Measurements from ENCODE around the gene COL4A5. TPM values are rescaled to one million over a fixed set of nuclear protein-coding genes. Genes with fewer than 3 reads are reported as not detected.
A peak's percentile ranks its signal among the peaks of the same experiment; 100 is the strongest.
"Not testable (repeated sequence)": the region's sequence is repeated elsewhere in the genome, so short reads cannot be mapped to it uniquely, and the experiment has no call there.

Gene COL4A5
- total RNA-seq, result not detected
- 0.08 TPM for polyA plus RNA-seq (2013, experiment 1 of 2)
- polyA plus RNA-seq (2013, experiment 2 of 2), result 0.41 TPM
- total RNA-seq, result 0 to 0.48 (median 0) reads per million in 172 experiments

DNA sequence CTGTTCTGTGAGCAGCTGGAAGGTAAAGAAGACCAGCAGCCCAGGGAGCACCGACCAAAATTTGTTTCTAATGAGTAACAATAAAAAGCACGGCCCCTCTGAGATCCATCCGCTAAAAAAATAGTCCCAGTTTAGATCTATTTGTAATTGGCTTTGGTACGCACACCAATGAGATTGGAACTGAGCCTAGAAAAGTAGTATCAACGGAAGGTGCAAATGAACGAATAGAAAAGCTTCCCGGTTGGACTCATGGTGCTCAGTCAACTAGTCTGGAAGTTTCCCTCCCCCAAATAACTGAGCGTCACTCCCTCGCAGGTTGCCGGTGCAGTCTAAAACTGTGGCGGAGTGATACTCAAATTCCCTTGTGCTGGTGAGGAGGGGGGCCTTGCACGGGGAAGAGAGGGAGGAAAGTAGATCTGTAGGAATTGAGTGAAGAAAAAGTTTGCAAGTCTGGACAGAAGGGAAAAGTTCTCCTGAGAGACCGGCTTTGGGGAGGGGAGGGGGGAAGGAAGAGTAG, at the start of gene COL4A5:
Gene COL4A5, plus strand, starts transcription at position 413 of the 517 bp plus-strand sequence. CDS start 288 bp downstream, outside the sequence.
- intact Hi-C loops (cut with DNase I, micrococcal nuclease), result no loop called here
- DNase-seq, result peak in 1 of 14 experiments; percentile 1
- POLR2A ChIA-PET, result no interaction called here

DNA sequence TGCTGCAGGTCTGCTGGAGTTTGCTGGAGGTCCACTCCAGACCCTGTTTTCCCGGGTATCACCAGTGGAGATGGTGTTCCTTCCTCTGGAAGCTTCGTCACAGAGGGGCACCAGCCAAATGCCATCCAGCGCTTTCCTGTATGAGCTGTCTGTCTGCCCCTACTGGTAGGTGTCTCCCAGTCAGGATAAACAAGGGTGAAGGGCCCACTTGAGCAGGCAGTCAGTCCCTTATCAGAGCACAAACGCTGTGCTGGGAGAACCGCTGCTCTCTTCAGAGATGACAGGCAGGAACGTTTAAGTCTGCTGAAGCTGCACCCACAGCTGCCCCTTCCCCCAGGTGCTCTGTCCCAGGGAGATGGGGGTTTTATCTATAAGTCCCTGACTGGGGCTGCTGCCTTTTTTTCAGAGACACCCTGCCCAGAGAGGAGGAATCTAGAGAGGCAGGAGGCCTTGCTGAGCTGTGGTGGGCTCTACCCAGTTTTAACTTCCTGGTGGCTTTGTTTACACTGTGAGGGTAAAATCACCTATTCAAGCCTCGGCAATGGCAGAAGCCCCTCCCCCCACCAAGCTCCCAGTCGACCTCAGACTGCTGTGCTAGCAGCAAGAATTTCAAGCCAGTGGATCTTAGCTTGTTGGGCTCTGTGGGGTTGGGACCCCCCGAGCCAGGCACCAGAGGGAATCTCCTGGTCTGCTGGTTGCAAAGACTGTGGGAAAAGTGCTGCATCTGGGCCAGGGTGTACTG, 48.5 kb upstream of the COL4A5 start:
- POLR2A ChIA-PET, result not testable (repeated sequence)

More for the DNA sequence above, at the start of gene COL4A5:
- H3K4me1 Mint-ChIP-seq (ENCODE audit: low read depth), result peaks cover 12% of the 10 kb centered on the region
- CTCF ChIA-PET, result no interaction called here
- TF ChIP-seq CTCF (IDR thresholded peaks at IDR 0.05), result no peak
- Histone ChIP-seq H3K27ac (ENCODE audit: low read depth in 1 of 2, low read length in 2 of 2) (no peak within 1 kb of the TSS), H3K36me3 (ENCODE audit: insufficient read depth, low read length) (no peaks in the 10 kb centered on the region), H3K4me3 (ENCODE audit: low read length) (peak within 1 kb of the TSS; percentile 7), H3K9me3 (ENCODE audit: control insufficient read depth in 1 of 2, insufficient read depth in 1 of 2, low read length in 2 of 2) (peaks cover 0 to 5% of the 10 kb centered on the region in 2 experiments), H3K27me3 (ENCODE audit: control insufficient read depth in 1 of 2, insufficient read depth in 2 of 2, low read length in 2 of 2) (peaks cover 7 to 26% of the 10 kb centered on the region in 2 experiments), H3K4me1 (ENCODE audit: insufficient read depth, low read length) (no peaks in the 10 kb centered on the region)
- H3K27ac Mint-ChIP-seq, result no peak within 1 kb of the TSS
- no peaks in the 10 kb centered on the region for H3K36me3 Mint-ChIP-seq (ENCODE audit: low read depth)
- no peak for ATAC-seq (ENCODE audit: poor library complexity)
- H3K9me3 Mint-ChIP-seq, result peaks cover 2% of the 10 kb centered on the region
- peaks cover 40% of the 10 kb centered on the region for H3K27me3 Mint-ChIP-seq
- peak within 1 kb of the TSS; percentile 56 for H3K4me3 Mint-ChIP-seq

GRCh38 chrX:108396188-108396891, 43.3 kb upstream of the COL4A5 start:
- Histone ChIP-seq H3K36me3 (ENCODE audit: insufficient read depth, low read length) (no peaks in the 10 kb centered on the region), H3K4me3 (ENCODE audit: low read length) (no peak overlapping the region), H3K27me3 (ENCODE audit: control insufficient read depth in 1 of 2, insufficient read depth in 2 of 2, low read length in 2 of 2) (no peaks in the 10 kb centered on the region), H3K9me3 (ENCODE audit: control insufficient read depth in 1 of 2, insufficient read depth in 1 of 2, low read length in 2 of 2) (peaks cover 0 to 4% of the 10 kb centered on the region in 2 experiments), H3K27ac (ENCODE audit: low read depth in 1 of 2, low read length in 2 of 2) (no peak overlapping the region), H3K4me1 (ENCODE audit: insufficient read depth, low read length) (no peaks in the 10 kb centered on the region)
- no peak for DNase-seq
- POLR2A ChIA-PET, result no interaction called here
- CTCF ChIA-PET, result no interaction called here
- TF ChIP-seq CTCF (IDR thresholded peaks at IDR 0.05), result no peak
- ATAC-seq (ENCODE audit: poor library complexity), result no peak
- Mint-ChIP-seq H3K4me1 (ENCODE audit: low read depth) (no peaks in the 10 kb centered on the region), H3K27me3 (no peaks in the 10 kb centered on the region), H3K36me3 (ENCODE audit: low read depth) (no peaks in the 10 kb centered on the region), H3K27ac (no peak overlapping the region), H3K4me3 (no peak overlapping the region), H3K9me3 (no peaks in the 10 kb centered on the region)
- intact Hi-C loops (cut with DNase I, micrococcal nuclease), result no loop called here

More for the DNA sequence above, 48.5 kb upstream of the COL4A5 start:
- ATAC-seq (ENCODE audit: poor library complexity); H3K27ac Mint-ChIP-seq; H3K36me3 Mint-ChIP-seq (ENCODE audit: low read depth); H3K27me3 Mint-ChIP-seq; intact Hi-C loops (cut with DNase I, micrococcal nuclease); H3K9me3 ChIP-seq (ENCODE audit: control insufficient read depth in 1 of 2, insufficient read depth in 1 of 2, low read length in 2 of 2); H3K4me3 Mint-ChIP-seq; DNase-seq; H3K9me3 Mint-ChIP-seq; H3K4me1 Mint-ChIP-seq (ENCODE audit: low read depth); CTCF ChIA-PET; H3K27ac ChIP-seq (ENCODE audit: low read depth in 1 of 2, low read length in 2 of 2); H3K36me3 ChIP-seq (ENCODE audit: insufficient read depth, low read length); H3K4me1 ChIP-seq (ENCODE audit: insufficient read depth, low read length); H3K27me3 ChIP-seq (ENCODE audit: control insufficient read depth in 1 of 2, insufficient read depth in 2 of 2, low read length in 2 of 2); H3K4me3 ChIP-seq (ENCODE audit: low read length): not testable (repeated sequence)
